ENCODE measurements around the gene ANXA3.
"Not testable (repeated sequence)": the region's sequence is repeated elsewhere in the genome, so short reads cannot be mapped to it uniquely, and the experiment has no call there.

The ANXA3 gene, protein sequence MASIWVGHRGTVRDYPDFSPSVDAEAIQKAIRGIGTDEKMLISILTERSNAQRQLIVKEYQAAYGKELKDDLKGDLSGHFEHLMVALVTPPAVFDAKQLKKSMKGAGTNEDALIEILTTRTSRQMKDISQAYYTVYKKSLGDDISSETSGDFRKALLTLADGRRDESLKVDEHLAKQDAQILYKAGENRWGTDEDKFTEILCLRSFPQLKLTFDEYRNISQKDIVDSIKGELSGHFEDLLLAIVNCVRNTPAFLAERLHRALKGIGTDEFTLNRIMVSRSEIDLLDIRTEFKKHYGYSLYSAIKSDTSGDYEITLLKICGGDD

DNA sequence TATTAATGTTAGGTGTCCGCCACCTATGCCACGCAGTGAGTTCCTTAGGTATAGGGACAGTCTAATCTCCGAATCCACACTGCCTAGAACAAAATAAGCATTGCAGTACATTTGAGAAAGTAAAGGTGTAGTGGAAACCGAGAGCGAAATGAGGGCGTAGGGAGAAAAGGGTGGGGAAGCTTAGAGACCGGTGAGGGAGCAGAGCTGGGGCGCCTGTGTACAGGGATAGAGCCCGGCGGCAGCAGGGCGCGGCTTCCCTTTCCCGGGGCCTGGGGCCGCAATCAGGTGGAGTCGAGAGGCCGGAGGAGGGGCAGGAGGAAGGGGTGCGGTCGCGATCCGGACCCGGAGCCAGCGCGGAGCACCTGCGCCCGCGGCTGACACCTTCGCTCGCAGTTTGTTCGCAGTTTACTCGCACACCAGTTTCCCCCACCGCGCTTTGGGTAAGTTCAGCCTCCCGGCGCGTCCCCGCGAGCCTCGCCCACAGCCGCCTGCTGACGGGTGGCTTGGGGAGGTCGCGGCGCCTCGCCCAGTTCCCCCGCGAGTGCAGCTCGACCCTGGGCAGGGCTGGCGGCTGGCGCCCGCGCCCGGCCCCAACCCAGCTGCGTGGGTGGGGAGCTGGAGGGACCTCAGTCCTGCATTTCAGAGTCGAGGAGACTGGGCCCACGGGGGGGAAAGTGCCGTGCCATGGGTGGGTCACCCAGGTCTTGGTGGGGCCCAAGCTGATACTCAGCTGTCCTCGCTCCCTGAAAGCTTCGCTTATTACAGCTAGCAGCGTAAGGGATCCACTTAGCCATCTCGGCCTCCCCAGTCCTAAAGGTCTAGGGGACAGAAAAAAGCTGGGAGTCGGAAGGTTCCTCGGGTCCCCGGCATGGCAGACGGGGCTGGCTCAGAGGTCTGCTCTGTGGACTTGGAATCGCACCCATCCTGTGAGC is at the start of gene ANXA3:
ANXA3 (plus strand) TSS at position 351 of the 932 bp plus-strand sequence. CDS start 2,704 bp downstream, outside the sequence.
- DNase-seq, result peak in 1 of 3 donors; percentile 45

GRCh38 chr4:78506260-78506659 is 45.3 kb upstream of the ANXA3 start:
- DNase-seq, result not testable (repeated sequence)

GRCh38 chr4:78509043-78509442 is 42.5 kb upstream of the ANXA3 start:
- no peak for DNase-seq

DNA sequence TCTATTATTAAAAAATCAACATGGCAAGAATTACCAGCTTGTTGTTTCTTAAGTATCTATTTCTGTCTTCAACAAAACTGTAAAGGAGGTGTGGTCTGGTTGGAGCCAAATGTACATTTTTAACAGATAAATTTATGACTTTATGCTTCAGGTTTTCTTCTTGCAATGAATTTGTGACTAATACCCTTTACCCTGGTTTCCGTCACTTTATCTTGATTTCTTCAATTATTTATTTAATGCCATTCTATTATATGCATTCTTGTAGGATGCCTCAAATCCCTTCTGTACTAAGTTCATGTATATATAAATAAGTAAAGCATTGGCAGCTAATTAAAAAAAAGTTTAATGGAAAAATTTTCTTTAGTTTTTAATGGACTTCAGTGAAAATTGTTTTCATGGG is 41.5 kb upstream of the ANXA3 start:
- DNase-seq, result no peak

- no peak for DNase-seq
Observed at GRCh38 chr4:78510681-78511080, 40.9 kb upstream of the ANXA3 start.

- no peak for DNase-seq
Observed at GRCh38 chr4:78512357-78512920, 39.1 kb upstream of the ANXA3 start.

GRCh38 chr4:78513411-78513975 is 38.1 kb upstream of the ANXA3 start:
- DNase-seq, result no peak

GRCh38 chr4:78517050-78517652 is 34.4 kb upstream of the ANXA3 start:
- peak; percentile 29 to 52 (median 52) for DNase-seq

DNA sequence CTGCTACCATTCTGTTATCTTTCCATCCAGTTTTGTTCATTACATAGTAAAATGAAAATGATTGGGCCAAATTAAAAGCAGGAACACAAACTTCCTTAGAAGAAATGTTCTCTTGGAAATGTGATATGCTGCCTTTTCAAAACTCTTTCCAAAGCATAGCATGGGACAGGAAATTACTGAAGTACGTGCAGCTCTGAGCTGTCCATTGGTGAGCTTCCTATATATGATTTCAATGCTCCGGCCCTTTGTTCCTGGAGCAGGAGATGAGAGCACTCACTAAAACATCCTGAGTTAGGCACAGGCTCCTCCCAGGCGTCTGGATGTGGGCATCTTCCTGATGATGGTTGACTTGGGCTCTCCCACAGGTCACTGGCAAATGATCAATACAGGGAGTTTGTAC is 33.0 kb upstream of the ANXA3 start:
- no peak for DNase-seq

DNA sequence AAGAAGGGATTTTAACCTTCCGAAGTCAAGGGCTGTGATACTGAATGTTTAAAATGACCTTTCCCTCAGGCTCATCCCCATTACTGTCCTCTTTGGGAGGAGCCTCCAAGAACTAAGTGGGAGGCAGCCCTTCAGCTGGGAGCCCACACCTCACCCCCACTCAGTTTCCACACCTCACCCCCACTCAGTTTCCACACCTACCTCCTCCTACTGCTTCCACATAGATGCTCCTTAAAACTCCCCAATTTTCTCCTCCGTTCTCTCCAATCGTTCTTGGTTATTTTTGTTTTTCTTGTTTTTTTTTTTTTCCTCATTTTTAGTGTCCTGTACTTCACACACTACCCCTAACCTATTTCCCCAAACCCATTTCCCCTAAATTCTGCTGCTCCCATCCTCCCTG is 31.6 kb upstream of the ANXA3 start:
- DNase-seq, result no peak

DNA sequence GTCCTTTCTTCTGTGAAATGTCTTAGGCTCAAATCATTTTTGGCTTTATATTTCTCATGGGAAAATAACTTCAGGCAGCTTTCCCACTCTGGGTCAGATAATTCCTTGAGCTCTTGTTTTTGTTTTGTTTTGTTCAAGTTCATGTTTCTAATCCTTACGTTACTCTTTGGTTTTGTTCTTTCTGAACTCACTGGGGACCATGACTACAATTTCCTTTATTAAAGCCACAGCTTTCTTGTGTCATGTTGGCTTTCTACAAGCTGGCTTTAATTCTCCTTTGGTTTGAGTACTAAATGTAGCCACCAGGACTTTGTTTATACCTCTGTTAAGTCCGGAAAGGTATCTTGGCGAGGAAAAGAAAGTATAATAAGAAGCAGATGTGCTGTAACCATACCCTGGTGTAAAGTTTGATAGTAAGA is 30.8 kb upstream of the ANXA3 start:
- DNase-seq, result no peak

GRCh38 chr4:78524009-78524408 is 27.6 kb upstream of the ANXA3 start:
- DNase-seq, result no peak

DNA sequence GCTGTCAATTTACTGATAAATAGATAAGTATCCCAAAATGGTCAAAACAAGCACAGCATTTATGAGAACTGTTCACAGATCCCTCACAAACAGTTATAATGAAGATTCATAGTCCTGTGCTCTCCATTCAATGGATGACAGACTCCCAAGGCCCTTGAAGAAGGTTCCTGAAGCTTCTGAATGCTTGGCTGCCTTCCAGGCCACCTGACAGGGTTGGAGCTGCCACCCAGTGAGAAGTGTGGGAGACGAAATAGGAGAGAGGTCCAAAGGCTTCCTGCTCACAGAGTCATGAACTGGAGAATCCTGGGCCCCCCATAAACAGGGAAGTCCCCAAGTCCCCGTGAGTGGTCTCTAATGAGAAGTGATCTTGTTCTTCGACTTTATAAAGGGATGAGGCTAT is 26.0 kb upstream of the ANXA3 start:
- no peak for DNase-seq

DNA sequence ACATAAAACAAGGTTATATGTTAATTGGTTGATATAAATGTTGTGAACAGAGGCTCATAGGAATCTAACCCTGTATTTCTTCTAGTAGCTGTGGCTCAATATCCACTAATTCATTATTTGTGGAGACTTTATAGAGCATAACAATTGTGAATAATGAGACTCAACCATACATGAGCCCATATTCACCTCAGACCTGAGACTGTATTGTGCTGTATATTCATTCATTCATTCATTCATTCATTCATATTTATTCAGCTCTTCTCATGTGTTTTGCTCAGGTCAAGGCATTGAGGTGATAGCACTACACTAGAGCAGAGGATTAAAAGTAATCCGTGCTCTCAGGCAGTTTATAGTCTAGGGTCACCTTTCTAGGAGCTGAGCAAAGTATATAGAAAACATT is 24.5 kb upstream of the ANXA3 start:
- DNase-seq, result no peak

GRCh38 chr4:78527555-78527954 is 24.0 kb upstream of the ANXA3 start:
- DNase-seq, result no peak

DNA sequence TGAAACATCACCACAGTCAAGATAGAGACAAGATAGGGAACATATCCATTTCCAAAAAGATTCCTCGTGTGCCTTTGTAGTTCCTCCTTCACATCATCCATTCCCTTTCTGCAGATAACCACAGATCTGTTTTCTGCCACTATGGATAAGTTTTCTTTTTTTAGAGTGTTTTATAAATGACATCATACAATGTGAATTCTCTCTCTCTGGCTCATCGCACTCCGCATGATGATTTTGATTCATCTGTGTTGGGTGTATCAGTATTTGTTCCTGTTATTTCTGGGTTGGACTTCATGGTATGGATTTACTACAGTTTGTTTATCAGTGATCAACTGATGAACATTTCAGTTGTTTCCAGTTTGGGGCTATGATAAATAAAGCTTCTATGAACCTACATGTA is 23.2 kb upstream of the ANXA3 start:
- no peak for DNase-seq

GRCh38 chr4:78529569-78530209 is 21.9 kb upstream of the ANXA3 start:
- peak in 1 of 3 donors; percentile 4 for DNase-seq

DNA sequence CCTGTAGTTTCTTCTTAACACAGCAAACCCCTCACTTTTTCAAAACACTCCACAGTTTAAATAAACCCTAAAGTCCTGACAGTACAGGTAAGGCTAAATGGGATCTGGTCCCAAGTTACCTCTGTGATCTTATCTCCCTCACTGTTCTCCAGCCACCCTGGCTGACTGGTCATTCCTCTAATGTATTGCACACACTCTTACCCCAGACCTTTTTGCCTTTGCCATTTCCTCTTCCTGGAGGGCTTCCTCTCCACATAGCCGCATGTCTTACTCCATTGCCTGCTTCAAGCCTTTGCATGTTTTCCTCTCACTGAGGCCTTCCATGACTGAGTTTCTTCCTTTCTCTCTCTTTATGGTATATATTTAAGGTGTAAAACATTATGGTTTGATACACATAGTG is 19.5 kb upstream of the ANXA3 start:
- peak in 1 of 3 donors; percentile 4 for DNase-seq

DNA sequence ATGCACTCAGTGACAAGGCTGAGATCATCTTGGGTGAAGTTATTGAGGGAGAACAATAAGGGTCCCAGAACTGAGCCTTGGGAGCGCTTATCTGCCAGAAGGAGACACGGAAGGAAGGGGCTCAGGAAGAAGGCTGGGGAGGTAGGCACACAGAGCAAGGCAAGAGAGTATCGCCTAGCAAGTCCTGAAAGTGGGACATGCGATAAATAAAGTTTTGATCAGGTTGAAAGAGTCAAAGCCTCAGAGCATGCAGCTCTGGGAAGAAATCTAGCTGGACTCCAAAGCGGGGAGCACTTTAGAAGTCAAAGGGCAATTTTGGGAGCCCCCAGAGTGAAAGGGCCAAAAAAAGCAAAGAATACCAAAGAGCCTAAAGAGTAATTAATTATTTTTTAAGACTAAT is 17.7 kb upstream of the ANXA3 start:
- DNase-seq, result no peak

DNA sequence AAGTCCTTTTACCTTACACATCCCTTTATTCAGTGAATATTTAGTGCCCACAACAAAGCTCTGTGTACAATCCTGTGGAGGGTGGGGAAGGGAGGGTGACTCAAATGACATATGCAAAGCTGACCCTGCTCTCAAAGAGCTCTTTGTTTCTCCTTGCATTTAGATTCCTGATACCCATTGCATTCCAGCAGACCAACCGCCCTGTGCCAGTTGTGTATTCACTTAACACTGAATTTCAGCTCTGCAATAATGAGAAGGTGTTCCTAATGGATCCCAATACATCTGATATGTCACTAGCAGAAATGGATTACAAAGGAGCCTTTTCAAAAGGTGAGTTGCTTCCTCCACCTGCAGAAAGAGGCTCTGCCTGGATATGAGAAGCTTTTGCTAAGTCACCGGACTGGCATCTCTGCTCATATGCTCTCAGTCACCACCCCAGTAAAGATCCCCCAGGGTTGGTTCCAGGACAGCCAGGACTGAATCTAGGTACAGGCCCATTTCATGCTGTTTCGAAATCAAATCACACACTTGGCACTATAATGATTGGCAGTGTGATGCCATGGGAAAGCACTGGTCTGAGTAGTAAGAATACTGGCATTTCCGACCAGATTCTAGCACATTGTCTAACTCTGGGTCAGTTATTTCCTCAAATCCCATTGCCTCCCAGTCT is 17.1 kb upstream of the ANXA3 start:
- DNase-seq, result no peak

DNA sequence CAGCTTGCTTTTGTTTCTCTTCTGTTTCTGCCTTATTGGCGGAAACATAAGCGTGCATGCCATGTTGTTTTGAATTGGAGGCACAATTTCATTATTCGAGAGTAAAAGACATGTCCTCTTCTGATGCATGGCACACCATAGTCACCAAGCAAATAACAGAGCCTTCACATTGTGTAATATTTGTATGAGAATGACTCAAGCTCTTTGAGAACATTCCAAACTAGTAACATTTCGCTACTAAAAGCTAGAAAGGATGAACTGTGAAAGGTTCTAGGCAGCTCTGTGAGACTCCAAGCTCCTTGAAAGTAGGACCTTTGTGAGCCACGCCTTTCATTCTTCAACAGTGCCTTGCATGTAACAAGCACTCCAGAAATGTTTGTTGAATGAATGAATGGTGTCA is 9.2 kb upstream of the ANXA3 start:
- no peak for DNase-seq
